ENCODE data around the gene AKR1A1.

GRCh38 chr1:45521413-45522323 is 29.0 kb upstream of the AKR1A1 start, which contains the start of gene PRDX1:
- peak in 3 of 6 experiments; percentile 1 to 34 (median 19) for TF ChIP-seq CTCF (IDR thresholded peaks at IDR 0.05)
- peak; percentile 99 for TF ChIP-seq POLR2A (IDR thresholded peaks at IDR 0.05)
